HepG2 (cell line): ENCODE measurements around the gene CRMP1. TPM values are rescaled to one million over a fixed set of nuclear protein-coding genes. Genes with fewer than 3 reads are reported as not detected.

Experiments
- ATAC-seq: fragments of 200-7000 bp; cut with Tn5 transposase; 3 replicates; pipeline ENCODE4 v1.9.1; 2020; ENCODE audit warnings: mild to moderate bottlenecking, moderate library complexity
- BruUV-seq: library from RNA; stranded (reverse); fragments of 400-500 nt; replicated peaks from 2 replicates; lab custom pipeline; 2021; lab: Mats Ljungman, UMichigan
- CTCF ChIA-PET: fragments of 300-600 bp; formaldehyde crosslinking; extraction: SDS; loops from one replicate; lab custom pipeline; 2021; ENCODE audit warnings: low total read pairs, inconsistent platforms, low intra/inter-chr PET ratio; lab: Yijun Ruan, JAX
- POLR2A ChIA-PET: fragments of 350-600 bp; sonication (Branson Sonifier 250); formaldehyde crosslinking; loops from one replicate; lab custom pipeline; 2020; ENCODE audit warnings: antibody characterized with exemption, inconsistent platforms; lab: Yijun Ruan, JAX
- DNase-seq: peaks from one replicate; pipeline ENCODE4 v3.0.0-alpha.2; 2015; ENCODE audit warnings: low spot score
- FAIRE-seq: peaks from 3 replicates; lab custom pipeline; 2011; peaks lifted over from hg19 to GRCh38; lab: Jason Lieb, UNC
- H2AFZ ChIP-seq: one replicate; pipeline ENCODE4 v1.6.1; 2011; ENCODE audit warnings: low read length, inconsistent platforms
- H3K27ac ChIP-seq: fragments of 300-600 bp; 3 replicates; pipeline ENCODE4 v1.8.0; 2011; ENCODE audit warnings: mixed run types, mild to moderate bottlenecking, mixed read lengths, low read length, inconsistent platforms; ENCODE audit not compliant: insufficient read depth; ENCODE audit errors: extremely low read length
- H3K27me3 ChIP-seq, 2 experiments: fragments of 200-600 bp in 1 of 2; 2 replicates in 1 of 2; 3 replicates in 1 of 2; pipeline versions ENCODE4 v1.6.0 to v1.8.0; 2011; ENCODE audit warnings: low read length in 2 of 2, mild to moderate bottlenecking in 2 of 2, moderate library complexity in 2 of 2, inconsistent platforms in 1 of 2; ENCODE audit not compliant: insufficient read depth in 2 of 2, control insufficient read depth in 1 of 2
- H3K36me3 ChIP-seq, 2 experiments: fragments of 200-600 bp in 1 of 2; replicated peaks in 1 of 2; 2 replicates in 1 of 2; 3 replicates in 1 of 2; pipeline versions ENCODE4 v1.5.1 to v1.8.0; 2011; ENCODE audit warnings: low read length in 2 of 2, inconsistent platforms in 1 of 2; ENCODE audit not compliant: insufficient read depth in 2 of 2, control insufficient read depth in 1 of 2
- H3K4me1 ChIP-seq: 2 replicates; pipeline ENCODE4 v1.5.1; 2012; ENCODE audit warnings: low read length, inconsistent platforms; ENCODE audit not compliant: insufficient read depth
- H3K4me2 ChIP-seq: 2 replicates; pipeline ENCODE4 v1.6.0; 2011; ENCODE audit warnings: low read depth, low read length, inconsistent platforms
- H3K4me3 ChIP-seq, 3 experiments: fragments of 200-600 bp in 1 of 3; sonication (generic), shearing (Covaris generic) in 1 of 3; replicated peaks in 1 of 3; 2 replicates each; pipeline ENCODE4 v1.5.1; 2011 to 2016; ENCODE audit warnings: low read length in 3 of 3, inconsistent platforms in 2 of 3, low read depth in 2 of 3, mild to moderate bottlenecking in 2 of 3, control low read depth in 1 of 3, mixed read lengths in 1 of 3; ENCODE audit not compliant: insufficient read depth in 1 of 3
- H3K79me2 ChIP-seq: one replicate; pipeline ENCODE4 v1.6.1; 2011; ENCODE audit warnings: low read length, inconsistent platforms; ENCODE audit not compliant: insufficient read depth
- H3K9ac ChIP-seq: 2 replicates; pipeline ENCODE4 v1.6.0; 2011; ENCODE audit warnings: mild to moderate bottlenecking, low read depth, low read length, inconsistent platforms; ENCODE audit not compliant: insufficient read depth
- H3K9me3 ChIP-seq: 2 replicates; pipeline ENCODE4 v1.5.1; 2012; ENCODE audit warnings: mild to moderate bottlenecking, low read length
- H4K20me1 ChIP-seq: 2 replicates; pipeline ENCODE4 v1.6.0; 2011; ENCODE audit warnings: inconsistent platforms, mild to moderate bottlenecking, low read length, moderate library complexity; ENCODE audit not compliant: insufficient read depth
- KDM5A ChIP-seq: fragments of 200-600 bp; sonication (generic); IDR thresholded peaks from 2 replicates; pipeline ENCODE4 v1.7.0; 2018; ENCODE audit warnings: antibody characterized with exemption, mild to moderate bottlenecking, low read length, borderline replicate concordance
- POLR2AphosphoS2 ChIP-seq: IDR thresholded peaks from 2 replicates; pipeline ENCODE4 v1.6.1; 2011; ENCODE audit warnings: low read depth, low read length, improper control_type of control experiment
- SIX1 ChIP-seq: sonication (generic); formaldehyde crosslinking; IDR thresholded peaks from 2 replicates; pipeline ENCODE4 v1.4.0; 2020; ENCODE audit warnings: missing genetic modification reagents, borderline replicate concordance
- TBX3 ChIP-seq: fragments of 450-650 bp; IDR thresholded peaks from 2 replicates; pipeline ENCODE4 v1.6.1; 2017; ENCODE audit warnings: antibody characterized with exemption, mild to moderate bottlenecking, inconsistent platforms, borderline replicate concordance
- ZBTB21 ChIP-seq: sonication (generic); formaldehyde crosslinking; IDR thresholded peaks from 2 replicates; pipeline ENCODE4 v1.4.0; 2020; ENCODE audit warnings: missing genetic modification reagents
- ZNF562 ChIP-seq: sonication (generic); formaldehyde crosslinking; IDR thresholded peaks from 2 replicates; pipeline ENCODE4 v1.8.0; 2022; ENCODE audit warnings: missing genetic modification reagents, borderline replicate concordance
- ZNF563 ChIP-seq: sonication (generic); formaldehyde crosslinking; IDR thresholded peaks from 2 replicates; pipeline ENCODE4 v1.8.0; 2022; ENCODE audit warnings: mild to moderate bottlenecking, moderate library complexity, missing genetic modification reagents
- ZSCAN29 ChIP-seq: sonication (generic); formaldehyde crosslinking; conservative IDR thresholded peaks from 2 replicates; pipeline ENCODE4 v1.4.0; 2020; ENCODE audit warnings: mild to moderate bottlenecking, missing genetic modification reagents
- WGBS: methylation state at CpG from one replicate; pipeline ENCODE4 v1.1.6; 2017; ENCODE audit warnings: low lambda C conversion rate; 5-methylcytosine and 5-hydroxymethylcytosine counted together
- in situ Hi-C: cut with HindIII; loops from 2 replicates; pipeline ENCODE4 v1.10.0; 2017; ENCODE audit warnings: low pct_unique_long_range_greater_than_20kb; ENCODE audit not compliant: extremely low pct_ligation_motif_present
- intact Hi-C: fragments of 100-400 bp; cut with micrococcal nuclease; formaldehyde crosslinking; loops from one replicate; pipeline ENCODE4 v1.10.0; 2022; ENCODE audit not compliant: unreplicated experiment
- polyA plus RNA-seq, 8 experiments: library from polyadenylated mRNA; depleted of rRNA in 3 of 8; stranded (reverse) in 7 of 8; unstranded in 1 of 8; fragments of >200 nt; fragmentation: Illumina TruSeq in 4 of 8; extraction: Trizol in 4 of 8; gene quantifications; 2 replicates each; pipeline versions ENCODE4 v1.2.1 to v1.2.3, GENCODE V29; 2011 to 2016; ENCODE audit warnings: low read depth in 4 of 8, missing spikeins in 1 of 8, mixed read lengths in 1 of 8; ENCODE audit not compliant: insufficient read depth in 1 of 8
- total RNA-seq, 5 experiments: library from RNA; depleted of rRNA; stranded (reverse); fragments of >200 nt; fragmentation: Illumina TruSeq; extraction: Trizol; gene quantifications; 2 replicates each; pipeline ENCODE4 v1.2.3, GENCODE V29; 2016; ENCODE audit warnings: low read depth in 1 of 5
- TF ChIP-seq, protein P1 (sequence below): sonication (generic); formaldehyde crosslinking; IDR thresholded peaks from 2 replicates; pipeline ENCODE4 v1.8.0; 2022; ENCODE audit warnings: low read depth, missing genetic modification reagents

Gene CRMP1
- total and polyA plus RNA-seq, 2 of the 13 experiments (the other 11 are each of a cell fraction or from before 2014, with no cell fraction given), result not detected

DNA sequence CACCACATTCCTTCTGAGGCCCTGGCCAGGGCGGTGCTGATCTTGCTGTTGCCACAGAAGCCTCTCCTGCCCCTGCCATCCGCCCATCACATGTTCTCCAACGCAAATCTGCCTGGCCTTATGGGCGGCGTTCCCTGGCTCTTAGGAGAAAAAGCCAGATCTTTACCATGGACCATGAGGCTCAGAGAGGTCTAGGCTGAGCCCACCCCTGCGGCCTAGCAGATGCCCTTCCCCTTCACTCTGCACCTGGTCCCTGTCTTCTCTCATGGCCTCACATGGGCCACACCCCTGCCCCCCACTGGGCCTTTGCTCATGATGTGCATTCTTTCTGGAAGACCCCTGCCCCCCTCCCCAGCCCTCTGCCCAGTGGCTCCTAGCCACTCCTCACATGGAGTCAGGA, 78.5 kb downstream of the CRMP1 start:
- Histone ChIP-seq H3K27me3 (no peaks in the 10 kb centered on the region; a peak in 1 of 5 replicates), H4K20me1 (peaks cover 3% of the 10 kb centered on the region; the same call in 1 of the 2 replicates), H3K4me1 (no peaks in the 10 kb centered on the region), H3K36me3 (peaks cover 3 to 36% of the 10 kb centered on the region in 2 experiments; a peak in 3 of 5 replicates), H3K79me2 (no peaks in the 10 kb centered on the region), H2AFZ (no peak overlapping the region), H3K9me3 (no peaks in the 10 kb centered on the region), H3K27ac (no peak overlapping the region), H3K9ac (no peak overlapping the region), H3K4me3 (no peak overlapping the region), H3K4me2 (no peak overlapping the region)
- no peak for TF ChIP-seq ZBTB21 (CRISPR knock-in tag)
- TF ChIP-seq ZNF562 (CRISPR knock-in tag), result no peak
- TF ChIP-seq ZSCAN29 (CRISPR knock-in tag), result no peak
- no peak for TF ChIP-seq ZNF563
- no peak for TF ChIP-seq TBX3
- TF ChIP-seq, protein P1, sequence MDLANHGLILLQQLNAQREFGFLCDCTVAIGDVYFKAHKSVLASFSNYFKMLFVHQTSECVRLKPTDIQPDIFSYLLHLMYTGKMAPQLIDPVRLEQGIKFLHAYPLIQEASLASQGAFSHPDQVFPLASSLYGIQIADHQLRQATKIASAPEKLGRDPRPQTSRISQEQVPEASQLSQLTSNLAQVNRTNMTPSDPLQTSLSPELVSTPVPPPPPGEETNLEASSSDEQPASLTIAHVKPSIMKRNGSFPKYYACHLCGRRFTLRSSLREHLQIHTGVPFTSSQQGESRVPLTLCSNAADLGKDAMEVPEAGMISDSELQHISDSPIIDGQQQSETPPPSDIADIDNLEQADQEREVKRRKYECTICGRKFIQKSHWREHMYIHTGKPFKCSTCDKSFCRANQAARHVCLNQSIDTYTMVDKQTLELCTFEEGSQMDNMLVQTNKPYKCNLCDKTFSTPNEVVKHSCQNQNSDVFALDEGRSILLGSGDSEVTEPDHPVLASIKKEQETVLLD, result no peak
- TF ChIP-seq KDM5A, result no peak
- no peak for TF ChIP-seq POLR2AphosphoS2
- no peak for TF ChIP-seq SIX1 (CRISPR knock-in tag)
- DNase-seq (no peak), FAIRE-seq (no peak), ATAC-seq (no peak)
- in situ Hi-C loops, result loop anchor here (10.0 to 25.0 kb wide), 2 partner anchors 760 to 827 kb away; partner anchors contain the start of gene STK32B
- intact Hi-C loops, result no loop called here
- 93% methylated on average over 6 of the region's 6 CpGs for WGBS
- ChIA-PET CTCF (no interaction called here), POLR2A (no interaction called here)
- no TSS peak for BruUV-seq
